HG03159 (cell line): Measurements from ENCODE around the gene SMIM41.

Experiments used
- ATAC-seq: cut with Tn5 transposase; IDR thresholded peaks from one replicate; pipeline ENCODE4 v1.9.1; 2021; ENCODE audit warnings: mild to moderate bottlenecking, moderate library complexity; ENCODE audit not compliant: unreplicated experiment

Gene SMIM41

DNA sequence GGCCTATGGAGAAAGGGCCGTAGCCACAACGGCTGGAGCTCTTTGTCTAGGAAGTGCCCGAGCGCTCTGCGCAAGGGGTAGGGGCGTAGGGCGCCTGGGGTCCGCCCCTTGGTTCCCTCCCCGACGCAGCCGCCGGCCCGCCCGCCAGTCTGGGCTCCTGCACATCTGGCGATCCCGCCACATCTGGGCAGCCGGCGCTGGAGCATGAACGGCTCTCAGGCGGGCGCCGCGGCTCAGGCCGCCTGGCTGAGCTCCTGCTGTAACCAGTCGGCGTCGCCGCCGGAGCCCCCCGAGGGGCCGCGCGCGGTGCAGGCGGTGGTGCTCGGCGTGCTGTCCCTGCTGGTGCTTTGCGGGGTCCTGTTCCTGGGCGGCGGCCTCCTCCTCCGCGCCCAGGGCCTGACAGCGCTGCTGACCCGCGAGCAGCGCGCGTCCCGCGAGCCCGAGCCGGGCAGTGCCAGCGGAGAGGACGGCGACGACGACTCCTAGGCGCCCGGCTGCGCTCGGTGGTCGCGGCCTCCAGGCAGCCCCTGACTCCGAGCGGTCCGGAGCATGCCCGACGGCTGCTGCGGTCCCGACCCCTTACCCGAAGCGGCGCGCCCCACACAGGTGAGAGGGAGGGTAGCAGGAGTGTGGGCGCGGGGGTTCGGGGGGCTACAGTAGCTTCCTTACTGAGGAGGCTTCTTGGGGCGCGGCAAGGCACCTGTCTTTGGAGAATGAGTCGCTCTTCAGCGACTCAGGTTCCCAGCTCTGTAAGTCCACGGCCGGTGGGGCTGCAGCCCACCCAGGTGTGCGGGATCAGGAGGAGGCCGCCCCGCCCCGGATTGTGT is at the start of gene SMIM41:
TSS of gene SMIM41 (plus strand) at position 129 of the 827 bp plus-strand sequence. CDS start at position 205, 76 bp downstream.
- no peak for ATAC-seq

DNA sequence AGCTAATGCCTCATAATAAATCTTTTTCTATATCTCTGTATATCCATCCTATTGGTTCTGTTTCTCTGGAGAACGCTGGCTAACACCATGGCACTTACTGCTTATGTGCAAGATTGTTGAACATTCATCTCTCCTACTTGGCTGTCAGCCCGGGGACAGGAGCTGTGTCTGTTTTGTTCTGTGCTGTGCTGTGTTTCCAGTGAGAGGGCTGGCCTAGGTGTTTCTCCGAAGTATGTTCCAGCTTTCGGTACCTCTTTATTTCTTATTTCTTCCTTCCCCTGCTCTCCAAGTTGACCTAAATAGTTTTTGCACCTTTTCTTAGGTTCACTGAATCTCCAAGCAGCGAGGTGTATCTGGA is 47.1 kb upstream of the SMIM41 start:
- no peak for ATAC-seq

DNA sequence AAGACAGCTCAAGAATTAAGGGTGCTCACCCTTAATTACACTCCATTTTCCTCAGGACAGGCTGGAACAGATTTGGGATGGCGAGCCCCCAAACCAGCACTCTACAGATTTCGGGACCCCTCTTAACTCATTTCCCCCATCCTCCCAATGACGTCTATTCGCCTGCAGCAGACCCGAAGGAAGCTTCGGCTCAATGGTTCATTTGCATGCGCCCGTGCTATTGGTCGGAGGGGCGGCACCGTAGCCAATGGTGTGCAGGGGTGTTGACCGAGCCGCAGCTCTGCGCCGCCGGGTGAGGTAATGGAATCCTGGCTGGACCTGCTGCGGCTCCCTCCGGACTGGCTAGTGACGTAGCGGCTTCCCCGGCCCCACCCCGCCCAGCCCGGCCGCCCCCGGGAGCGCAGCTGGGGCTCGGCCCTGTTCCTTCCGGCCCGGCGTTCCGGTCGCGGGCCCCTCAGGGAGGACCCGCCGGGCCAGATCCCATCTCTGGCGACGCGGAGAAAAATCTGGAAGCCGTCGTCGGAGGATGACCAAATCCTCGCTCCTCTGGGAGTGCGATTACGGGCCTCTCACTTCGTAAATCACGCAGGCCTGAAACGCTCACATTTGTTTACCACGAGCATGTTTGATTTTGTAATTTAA is 46.6 kb upstream of the SMIM41 start:
- peak; percentile 91 for ATAC-seq

DNA sequence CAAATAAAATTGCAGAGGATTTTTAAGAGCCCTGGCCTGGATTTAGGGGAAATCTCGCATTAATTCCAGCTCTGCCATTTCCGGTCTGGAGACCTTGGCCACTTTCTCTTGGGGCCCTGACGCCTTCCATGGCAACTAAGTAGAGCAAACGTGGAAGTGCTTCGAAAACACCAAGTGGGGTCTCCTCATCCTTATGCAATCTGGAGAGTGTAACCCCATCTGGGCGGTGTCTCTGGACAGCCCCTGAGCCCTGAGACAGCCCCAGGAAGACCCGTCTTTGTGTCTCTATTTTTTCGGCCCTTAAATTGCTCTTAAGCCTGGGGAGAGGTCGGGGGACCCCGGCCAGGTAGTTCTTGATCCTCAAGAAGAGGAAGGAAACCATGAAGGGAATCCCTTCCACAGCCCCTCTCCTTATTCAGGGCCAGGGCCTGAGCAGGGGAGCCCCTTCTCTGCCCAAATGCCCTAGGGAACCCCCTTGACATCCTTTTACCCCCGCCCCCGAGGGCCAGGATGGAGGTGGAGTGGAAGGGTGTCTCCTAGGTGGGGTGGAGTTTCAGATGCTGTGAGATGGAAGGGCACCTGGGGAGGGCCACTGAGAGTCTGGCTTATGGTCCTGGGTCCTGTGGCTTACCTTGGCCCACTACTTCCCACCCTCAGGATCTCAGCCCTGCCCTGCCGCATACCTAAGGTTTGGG is 45.9 kb upstream of the SMIM41 start:
- no peak for ATAC-seq

DNA sequence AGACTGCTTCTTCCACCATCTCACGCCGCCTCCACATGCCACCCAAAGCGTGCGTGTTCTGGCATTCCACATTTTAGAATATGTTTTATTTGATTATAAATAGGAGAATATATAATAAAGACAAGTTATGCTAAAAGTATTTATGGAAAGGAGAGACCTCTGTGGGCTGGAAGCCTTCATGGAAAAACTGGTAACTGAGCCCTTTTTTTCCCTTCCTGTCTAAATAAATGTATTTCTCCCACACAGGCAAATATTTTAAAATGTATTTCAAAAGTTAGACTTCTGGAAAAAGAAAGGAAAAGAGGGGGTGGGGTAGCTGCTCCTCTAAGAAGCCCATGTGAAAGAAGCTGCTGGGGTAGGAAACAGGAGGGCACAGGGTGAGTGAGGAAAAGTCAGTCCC is 44.3 kb upstream of the SMIM41 start:
- no peak for ATAC-seq

DNA sequence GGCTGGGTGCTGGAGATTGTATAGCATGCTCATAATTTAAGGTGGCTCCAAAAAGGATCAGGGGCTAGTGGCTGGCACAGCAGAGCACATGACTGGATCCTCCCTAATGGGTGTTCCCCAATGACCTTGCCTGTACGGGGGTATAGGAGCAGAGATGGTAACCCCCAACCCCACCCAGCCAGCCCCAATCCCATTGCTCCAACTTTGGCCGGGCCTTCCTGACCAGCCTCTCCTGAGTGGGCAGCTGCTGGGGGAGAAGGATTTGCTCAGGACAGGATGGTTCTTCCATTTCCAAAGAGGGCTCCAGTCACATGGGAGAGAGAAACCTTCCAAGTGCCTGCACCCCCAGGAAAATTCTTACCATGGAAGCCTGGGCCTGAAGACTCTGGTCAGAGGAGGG is 43.6 kb upstream of the SMIM41 start:
- no peak for ATAC-seq

DNA sequence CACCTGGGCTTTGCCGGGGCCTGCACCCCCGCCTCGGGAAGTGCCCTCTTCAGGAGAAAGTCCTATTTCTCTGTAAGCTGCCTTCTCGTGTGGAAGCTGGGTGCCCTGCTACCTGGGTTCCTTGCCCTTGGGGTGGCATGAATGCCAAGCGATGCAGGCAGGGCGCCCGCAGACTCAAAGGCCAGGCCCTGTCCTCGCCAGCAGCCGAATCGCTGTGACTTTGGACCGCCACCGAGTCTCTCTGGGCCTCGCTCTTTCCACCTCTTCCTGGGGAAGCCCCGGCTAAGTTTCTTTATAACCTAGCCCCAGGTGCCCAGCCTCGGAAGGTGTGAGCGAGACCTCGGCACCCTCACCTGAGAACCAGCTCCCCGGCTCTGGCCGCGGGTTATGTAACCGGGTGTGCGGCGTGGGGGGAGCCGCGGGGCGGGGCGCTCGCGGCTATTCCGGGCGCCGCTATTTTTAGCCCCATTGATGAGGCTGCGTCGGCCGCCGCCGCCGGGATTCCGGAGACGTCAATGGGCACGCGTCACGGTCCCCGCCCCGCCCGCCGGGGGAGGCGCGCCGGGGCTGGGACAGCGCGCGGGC is 42.8 kb upstream of the SMIM41 start:
- peak; percentile 43 for ATAC-seq

DNA sequence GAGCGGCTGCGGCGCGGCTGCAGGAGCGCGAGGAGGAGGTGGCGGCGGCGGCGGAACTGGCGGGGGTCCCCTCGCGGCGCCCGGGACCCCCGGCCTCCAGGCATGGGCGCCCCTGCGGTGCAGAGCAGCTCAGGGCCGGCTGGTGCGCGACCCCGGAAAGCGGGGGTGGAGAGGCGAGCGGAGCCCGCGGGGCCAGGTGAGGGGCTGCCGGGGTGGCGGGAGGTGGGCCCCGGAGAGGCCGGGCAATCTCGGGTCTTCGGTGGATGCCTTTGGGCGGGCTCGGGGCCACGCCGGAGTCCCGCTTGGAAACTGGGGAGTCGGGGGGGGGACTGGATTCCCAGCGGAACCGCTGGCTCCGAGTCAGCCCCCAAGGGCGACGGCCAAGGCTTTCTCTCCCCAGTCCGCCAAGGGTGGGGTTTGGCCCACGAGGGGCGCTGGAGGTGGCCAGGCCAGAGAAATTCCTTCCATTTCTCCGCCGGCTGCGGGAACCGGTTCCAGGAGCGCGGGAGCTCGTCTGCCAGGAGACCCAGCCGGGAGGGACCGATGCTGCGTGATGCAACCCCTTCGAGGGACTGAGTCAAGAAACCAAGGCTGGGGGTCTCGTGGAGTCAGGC is 42.1 kb upstream of the SMIM41 start:
- no peak for ATAC-seq

DNA sequence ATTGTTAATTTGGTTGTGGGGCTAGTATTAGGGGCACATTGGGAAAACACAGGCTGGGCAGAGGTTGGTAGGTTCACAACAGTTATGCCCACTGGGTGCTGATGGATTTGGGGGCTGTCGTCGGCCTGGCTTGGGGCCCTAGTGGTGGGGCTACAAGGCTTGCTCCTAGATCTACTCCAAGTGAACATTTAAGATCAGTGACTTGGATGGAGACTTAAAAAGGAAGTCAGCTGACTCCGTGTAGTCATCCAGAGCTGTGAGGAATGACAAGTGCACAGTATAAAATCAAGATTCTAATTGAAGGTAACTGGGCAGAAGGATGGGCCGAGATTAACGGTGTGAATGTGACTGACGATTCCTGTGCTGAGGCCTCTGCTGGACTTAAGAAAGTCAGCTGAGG is 41.1 kb upstream of the SMIM41 start:
- no peak for ATAC-seq

DNA sequence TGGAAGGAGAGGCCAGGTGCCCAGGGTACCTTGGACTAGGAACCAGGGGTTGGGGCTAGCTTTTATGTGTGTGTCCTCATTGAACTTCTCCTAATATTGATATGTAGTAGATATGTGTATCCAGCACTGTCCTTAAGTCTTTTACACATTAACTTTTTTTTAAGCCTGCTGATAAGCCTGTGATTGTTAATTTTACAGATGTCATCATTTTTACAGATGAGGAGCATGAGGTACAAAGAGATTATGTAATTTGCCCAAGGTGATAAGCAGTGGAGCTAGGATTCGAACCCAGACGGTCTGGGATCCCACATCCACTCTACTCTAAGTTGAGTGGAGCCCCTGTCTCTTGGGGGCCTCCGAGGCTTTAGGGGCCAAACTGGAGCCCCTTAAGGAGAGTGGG is 38.5 kb upstream of the SMIM41 start:
- ATAC-seq: no peak

DNA sequence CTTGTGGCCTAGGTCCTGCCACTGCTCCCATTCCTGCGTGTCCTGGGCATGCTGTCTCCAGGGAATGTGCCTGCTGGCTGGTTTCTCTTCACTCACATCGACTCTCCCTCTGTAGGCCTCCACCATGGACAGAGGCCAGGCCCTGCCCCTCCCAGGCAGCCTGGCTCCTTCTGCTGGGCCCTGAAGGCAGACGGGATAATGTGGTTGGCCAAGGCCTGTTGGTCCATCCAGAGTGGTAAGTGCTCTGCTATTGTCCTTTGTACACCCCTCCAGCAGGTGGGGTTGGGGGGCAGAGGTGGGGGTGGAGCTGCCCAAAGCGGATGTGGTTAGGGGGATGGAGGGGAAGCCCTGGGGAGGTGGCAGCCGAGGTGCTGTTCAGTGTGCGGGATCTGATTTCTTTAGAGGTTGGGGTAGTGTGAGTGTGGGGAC is 37.8 kb upstream of the SMIM41 start:
- ATAC-seq: no peak

DNA sequence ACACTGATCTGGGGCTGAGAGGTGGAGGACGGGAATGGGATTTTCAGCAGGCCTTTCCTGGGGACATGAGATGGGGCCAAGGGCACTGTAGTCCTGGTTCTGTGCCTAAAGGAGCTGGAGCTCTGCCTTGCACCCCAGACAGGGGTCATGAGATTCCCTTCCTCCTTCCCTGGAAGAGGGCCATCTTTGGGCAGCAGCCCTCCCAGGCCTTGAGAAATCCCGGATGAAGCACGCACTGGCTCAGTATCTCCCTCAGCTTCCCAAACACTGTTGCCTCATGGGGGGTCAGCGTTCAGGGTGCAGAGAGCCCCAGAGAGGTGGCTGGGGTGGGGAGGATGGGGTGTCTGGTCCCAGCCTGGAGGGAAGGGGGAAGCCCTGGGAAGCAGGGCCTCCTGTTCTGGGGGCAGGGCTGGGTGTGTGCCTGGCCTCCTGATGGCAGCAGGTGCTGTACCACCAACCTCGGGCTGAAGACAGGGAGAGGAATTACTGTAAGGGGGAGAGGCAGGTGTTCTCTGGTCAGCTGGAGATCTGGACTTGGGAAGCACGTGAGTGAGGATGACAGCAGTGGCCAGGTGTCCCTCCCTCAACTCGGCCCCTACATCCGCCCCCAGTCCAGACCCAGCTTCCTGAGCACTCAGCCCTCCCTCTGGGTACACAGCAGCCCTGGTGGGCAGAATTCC is 36.7 kb upstream of the SMIM41 start:
- no peak for ATAC-seq

DNA sequence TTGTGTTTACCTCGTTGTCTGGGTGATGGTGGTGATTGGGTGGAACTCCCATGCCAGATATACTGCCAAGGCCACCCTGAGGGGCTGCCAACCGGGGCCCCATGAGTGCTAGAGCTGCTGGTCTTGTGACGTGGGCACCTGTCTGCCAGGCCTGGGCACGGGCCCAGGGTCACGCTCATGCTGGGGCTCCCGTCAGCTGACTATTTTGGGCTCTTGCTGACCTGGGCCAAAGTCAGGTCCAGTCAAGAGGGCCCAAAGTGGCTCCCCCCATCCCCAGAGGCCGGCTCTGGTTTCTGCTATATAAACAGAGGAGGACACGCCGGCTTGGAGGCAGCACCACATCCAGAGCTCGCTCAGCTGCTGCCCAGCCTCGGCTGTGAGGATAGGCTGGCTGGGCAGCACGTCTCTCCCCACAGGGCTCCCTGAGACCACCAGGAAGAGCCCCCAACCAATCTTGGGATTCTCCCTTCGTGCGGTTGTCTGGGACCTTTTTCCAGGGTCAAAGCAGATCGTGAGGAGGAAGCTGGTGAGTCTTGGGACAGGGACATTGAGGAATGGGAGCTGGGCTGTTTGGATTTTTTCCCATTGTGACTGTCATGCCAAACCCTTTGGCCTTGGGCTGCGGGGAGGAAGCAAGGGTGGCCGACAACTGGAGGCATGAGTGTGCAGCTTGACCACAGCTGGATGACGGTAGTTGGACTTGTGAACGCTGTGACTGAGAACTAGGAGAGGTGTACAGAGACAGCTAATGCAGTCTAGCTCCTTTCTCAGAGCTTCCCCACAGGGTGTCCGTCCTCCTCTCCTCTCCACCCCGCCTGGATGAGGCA is 35.9 kb upstream of the SMIM41 start:
- no peak for ATAC-seq

DNA sequence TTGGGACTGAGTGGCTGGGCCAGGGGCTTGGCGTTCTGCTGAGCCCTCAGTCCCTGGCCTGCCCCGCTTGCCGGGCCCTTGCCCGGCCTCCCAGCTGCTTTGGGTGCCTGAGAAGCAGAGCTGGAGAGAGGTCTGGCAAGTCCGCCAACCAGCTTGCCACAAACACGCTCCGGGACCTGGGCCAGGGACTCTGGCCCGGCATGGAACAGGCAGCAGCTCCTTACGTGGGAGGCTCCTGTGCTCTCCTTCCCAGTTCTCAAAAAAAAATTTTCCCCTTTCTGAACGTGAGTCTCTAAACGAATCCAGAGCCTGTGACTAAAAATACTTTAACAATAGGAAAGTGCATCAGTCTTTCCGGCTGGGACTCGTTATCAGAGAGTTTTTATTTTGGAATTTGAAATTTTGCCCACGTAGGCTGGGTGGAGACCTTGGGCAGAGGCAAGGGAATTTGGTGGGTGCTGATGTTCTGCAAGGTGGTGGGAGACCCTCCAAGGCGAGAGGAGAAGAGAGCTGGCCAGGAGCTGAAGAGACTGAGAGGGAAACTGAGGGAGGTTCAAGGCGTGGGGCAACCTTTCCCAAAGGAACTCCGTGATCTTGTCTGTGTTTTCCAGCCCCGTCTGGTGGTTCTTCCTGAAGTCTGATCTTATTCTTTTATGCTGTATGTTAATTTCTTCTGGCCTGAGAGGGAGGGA is 35.1 kb upstream of the SMIM41 start:
- no peak for ATAC-seq

DNA sequence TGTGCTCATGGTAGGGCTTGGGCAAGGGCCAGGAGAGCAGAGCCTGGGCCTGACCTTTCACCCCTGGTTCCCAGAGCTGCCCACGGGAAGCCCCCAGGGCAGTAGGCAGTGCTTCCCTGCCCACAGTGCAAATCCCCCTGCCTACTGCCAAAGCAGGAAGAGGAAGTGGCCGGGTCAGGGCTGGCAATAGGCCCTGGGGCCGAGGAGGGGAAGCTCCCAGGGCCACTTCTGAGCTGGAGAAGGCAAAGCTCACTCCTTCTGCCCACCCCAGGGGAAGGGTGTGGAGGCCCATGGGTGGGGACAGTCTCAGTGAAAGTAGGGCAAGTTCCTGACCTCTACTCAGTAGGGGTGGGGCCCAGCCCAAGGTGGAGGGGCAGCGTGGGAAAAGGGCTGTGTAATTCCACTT is 33.7 kb upstream of the SMIM41 start:
- ATAC-seq: no peak

DNA sequence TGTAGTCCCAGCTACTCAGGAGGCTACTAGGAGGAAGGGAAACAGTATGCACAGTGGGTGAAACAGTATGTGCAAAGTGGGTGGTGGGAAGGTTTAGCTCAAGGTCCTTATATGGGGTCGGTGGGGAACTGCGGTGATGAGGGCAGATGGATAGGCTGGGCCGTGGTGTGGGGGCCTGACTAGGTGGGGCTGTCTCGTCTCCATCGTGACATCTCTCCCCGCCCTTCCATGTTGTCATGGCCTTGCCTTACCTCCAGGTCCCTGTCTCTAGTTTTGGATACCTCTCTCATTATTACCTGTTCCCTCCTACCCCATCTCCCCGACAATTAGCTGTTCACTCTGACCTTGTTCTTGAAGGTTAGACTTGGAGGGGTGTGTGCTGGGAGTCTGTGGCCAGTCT is 32.6 kb upstream of the SMIM41 start:
- ATAC-seq: no peak

DNA sequence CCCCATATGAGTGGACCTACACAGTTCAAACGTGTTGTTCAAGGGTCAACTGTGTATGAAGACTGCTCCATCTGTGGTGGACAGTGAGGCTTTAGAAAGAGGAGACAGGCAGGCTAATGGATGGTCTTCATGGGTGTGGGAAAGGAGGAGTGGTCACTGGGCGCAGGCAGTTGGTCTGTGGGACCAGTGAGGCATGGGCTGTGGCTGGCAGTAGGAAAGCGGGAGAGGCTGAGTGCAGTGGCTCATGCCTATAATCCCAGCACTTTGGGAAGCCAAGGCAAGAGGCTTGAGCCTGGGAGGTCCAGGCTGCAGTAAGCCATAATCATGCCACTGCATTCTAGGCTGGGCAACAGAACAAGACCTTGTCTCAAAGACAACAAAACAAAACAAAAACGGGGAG is 30.2 kb upstream of the SMIM41 start:
- ATAC-seq: no peak

DNA sequence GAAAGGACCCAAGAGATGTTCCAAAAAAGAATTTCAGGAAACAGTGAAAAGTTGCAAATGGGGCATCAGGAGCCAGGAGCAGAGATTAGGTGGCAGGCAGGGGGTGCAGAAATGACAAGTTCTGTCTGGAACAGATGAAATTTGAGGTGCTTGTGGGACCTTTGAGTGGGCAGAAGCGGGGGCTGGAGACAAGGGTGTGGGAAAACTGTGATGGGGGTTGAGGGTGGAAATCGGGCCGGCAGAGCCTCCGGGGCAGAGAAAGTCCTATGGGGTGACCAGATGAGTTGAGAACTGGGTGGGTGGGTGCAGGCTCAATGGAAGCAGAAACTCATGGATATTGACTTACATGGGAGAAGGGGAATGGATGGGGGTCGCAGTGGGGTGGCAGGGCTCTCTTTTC is 29.8 kb upstream of the SMIM41 start:
- no peak for ATAC-seq

DNA sequence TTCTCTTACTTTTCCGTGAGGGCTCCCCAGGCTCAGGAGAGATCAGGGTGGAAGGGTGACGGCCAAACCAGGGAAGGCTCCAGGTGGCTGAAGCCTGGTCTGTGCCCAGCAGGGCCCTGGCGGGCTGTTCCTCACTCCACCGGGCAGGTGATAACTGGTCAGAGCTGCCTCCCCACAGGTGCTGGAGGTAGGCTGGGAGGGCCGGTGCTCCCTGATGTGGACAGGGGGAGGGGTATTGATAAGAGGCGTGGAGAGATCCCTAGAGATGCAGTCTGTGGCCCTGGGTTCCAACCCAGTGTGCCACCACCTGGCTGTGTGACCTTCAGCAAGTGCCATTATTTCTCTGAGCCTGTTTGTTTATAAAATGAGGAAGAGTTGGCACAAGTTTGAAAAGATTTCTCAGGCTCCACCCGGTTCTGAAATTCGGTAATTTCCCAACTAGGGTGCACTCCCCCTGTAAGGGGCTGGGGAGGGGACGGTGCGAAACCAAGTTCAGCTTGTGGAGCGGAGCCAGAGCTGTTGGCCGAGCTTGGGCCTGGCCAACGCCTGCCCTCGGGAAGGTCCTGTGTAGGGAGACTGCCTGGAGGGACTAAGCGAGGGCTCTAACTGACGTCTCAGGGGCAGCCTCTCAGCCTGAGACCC is 29.3 kb upstream of the SMIM41 start:
- no peak for ATAC-seq
